Epithelial cell of esophagus (primary cell): ENCODE data around the gene SLC38A5.

Source experiments
- DNase-seq: peaks from one replicate; pipeline ENCODE4 v3.0.0; 2010; ENCODE audit warnings: low read depth
- H3K4me3 ChIP-seq: 2 replicates; pipeline ENCODE4 v1.5.1; 2011; ENCODE audit warnings: mild to moderate bottlenecking, low read length, control low read depth
- CTCF ChIP-seq: IDR thresholded peaks from 2 replicates; pipeline ENCODE4 v1.5.1; 2011; ENCODE audit warnings: low read depth, mild to moderate bottlenecking, low read length, control low read depth, inconsistent platforms; ENCODE audit not compliant: insufficient read depth; ENCODE audit errors: missing control alignments

The SLC38A5 gene

GRCh38 chrX:48461830-48462229 lies 8.2 kb downstream of the SLC38A5 start:
- TF ChIP-seq CTCF = no peak
- H3K4me3 ChIP-seq = no peak overlapping the region
- peak; percentile 93 for DNase-seq

- no peak for TF ChIP-seq CTCF
- no peak overlapping the region for H3K4me3 ChIP-seq
- DNase-seq = no peak
Measured at GRCh38 chrX:48460606-48461005, 9.5 kb downstream of the SLC38A5 start.

GRCh38 chrX:48460031-48460430 lies 10.0 kb downstream of the SLC38A5 start:
- no peak for DNase-seq
- H3K4me3 ChIP-seq = no peak overlapping the region
- TF ChIP-seq CTCF = no peak

GRCh38 chrX:48459483-48459882 lies 10.6 kb downstream of the SLC38A5 start:
- DNase-seq = no peak
- TF ChIP-seq CTCF = no peak

GRCh38 chrX:48458711-48459110 lies 11.3 kb downstream of the SLC38A5 start:
- DNase-seq = no peak
- no peak overlapping the region for H3K4me3 ChIP-seq
- TF ChIP-seq CTCF = no peak

More at GRCh38 chrX:48459483-48459882, 10.6 kb downstream of the SLC38A5 start:
- H3K4me3 ChIP-seq = no peak overlapping the region

GRCh38 chrX:48456628-48457331 lies 13.3 kb downstream of the SLC38A5 start:
- TF ChIP-seq CTCF = no peak
- DNase-seq = no peak

GRCh38 chrX:48451708-48452107 lies 18.4 kb downstream of the SLC38A5 start:
- no peak overlapping the region for H3K4me3 ChIP-seq
- TF ChIP-seq CTCF = no peak
- DNase-seq = no peak

More at GRCh38 chrX:48456628-48457331, 13.3 kb downstream of the SLC38A5 start:
- H3K4me3 ChIP-seq = no peak overlapping the region
